Stimulated activated CD4-positive, alpha-beta T cell treated with anti-CD3 and anti-CD28 coated beads, Interleukin-2, amount 100 ng/mL, for 24 hours (primary cell): ENCODE data around the gene BEX2.
"Not testable (repeated sequence)": the region's sequence is repeated elsewhere in the genome, so short reads cannot be mapped to it uniquely, and the experiment has no call there.

Source experiments
- DNase-seq, 2 donors: peaks; one replicate each; pipeline ENCODE4 v3.0.0-alpha.2; 2020

The BEX2 gene

GRCh38 chrX:103310555-103311398, at the start of gene BEX2:
BEX2 (minus strand) TSS chrX:103310990; CDS start chrX:103309976, 1,014 bp downstream.
- peak; percentile 83 to 85 for DNase-seq

GRCh38 chrX:103360092-103360491, 49.3 kb upstream of the BEX2 start:
- no peak for DNase-seq

- DNase-seq: not testable (repeated sequence)
Observed at GRCh38 chrX:103359605-103360004, 48.8 kb upstream of the BEX2 start.

- DNase-seq: no peak
Observed at GRCh38 chrX:103357871-103358270, 47.1 kb upstream of the BEX2 start.

- DNase-seq: peak in 1 of 2 donors; percentile 16
Observed at GRCh38 chrX:103356858-103357257, 46.1 kb upstream of the BEX2 start.

- no peak for DNase-seq
Observed at GRCh38 chrX:103356130-103356798, 45.5 kb upstream of the BEX2 start, which contains the start of gene TCEAL9. TCEAL9 (plus strand) TSS chrX:103356506; CDS start chrX:103357685, 1,179 bp downstream.

GRCh38 chrX:103347682-103348397, 37.0 kb upstream of the BEX2 start:
- no peak for DNase-seq

- DNase-seq: no peak
Observed at GRCh38 chrX:103344606-103345005, 33.8 kb upstream of the BEX2 start.

GRCh38 chrX:103343105-103343504, 32.3 kb upstream of the BEX2 start:
- DNase-seq: peak; percentile 37 to 46

- no peak for DNase-seq
Observed at GRCh38 chrX:103338663-103339062, 27.9 kb upstream of the BEX2 start.

- no peak for DNase-seq
Observed at GRCh38 chrX:103330681-103331288, 20.0 kb upstream of the BEX2 start.

- DNase-seq: no peak
Observed at GRCh38 chrX:103329991-103330390, 19.2 kb upstream of the BEX2 start, which contains the start of gene TCEAL7. TCEAL7 (plus strand) TSS chrX:103330239; CDS start chrX:103331404, 1,165 bp downstream.

- DNase-seq: no peak
Observed at GRCh38 chrX:103311399-103311780, 600 bp upstream of the BEX2 start.

- peak; percentile 3 to 15 for DNase-seq
Observed at GRCh38 chrX:103309860-103310554, 783 bp downstream of the BEX2 start.

GRCh38 chrX:103305666-103306065, 5.1 kb downstream of the BEX2 start:
- not testable (repeated sequence) for DNase-seq

GRCh38 chrX:103304705-103305104, 6.1 kb downstream of the BEX2 start:
- DNase-seq: no peak

- DNase-seq: no peak
Observed at GRCh38 chrX:103293118-103293517, 17.7 kb downstream of the BEX2 start.

- no peak for DNase-seq
Observed at GRCh38 chrX:103279624-103280023, 31.2 kb downstream of the BEX2 start.

GRCh38 chrX:103276581-103277002, 34.2 kb downstream of the BEX2 start, which contains the start of gene TCEAL5:
TCEAL5 (minus strand) TSS chrX:103276750; CDS start chrX:103274563, 2,187 bp downstream.
- no peak for DNase-seq

GRCh38 chrX:103275947-103276567, 34.7 kb downstream of the BEX2 start:
- no peak for DNase-seq

- DNase-seq: no peak
Observed at GRCh38 chrX:103274284-103274683, 36.5 kb downstream of the BEX2 start.
